ENCODE data around the gene MEF2C.

MEF2C gene

GRCh38 chr5:88670461-88670860 is 212.5 kb downstream of the MEF2C start:
- Mint-ChIP-seq H3K4me1 (peaks cover 31% of the 10 kb centered on the region), H3K27me3 (ENCODE audit: low read depth, poor library complexity) (peaks cover 100% of the 10 kb centered on the region), H3K27ac (no peak overlapping the region), H3K9me3 (no peaks in the 10 kb centered on the region), H3K36me3 (ENCODE audit: low read depth) (no peaks in the 10 kb centered on the region), H3K4me3 (no peak overlapping the region)
- TF ChIP-seq CTCF (IDR thresholded peaks at IDR 0.05): no peak
- DNase-seq: no peak

GRCh38 chr5:88669371-88670050 is 213.5 kb downstream of the MEF2C start:
- no peak for TF ChIP-seq CTCF (IDR thresholded peaks at IDR 0.05)
- Mint-ChIP-seq H3K36me3 (ENCODE audit: low read depth) (no peaks in the 10 kb centered on the region), H3K4me1 (peaks cover 26% of the 10 kb centered on the region), H3K27ac (no peak overlapping the region), H3K9me3 (no peaks in the 10 kb centered on the region), H3K27me3 (ENCODE audit: low read depth, poor library complexity) (peaks cover 100% of the 10 kb centered on the region), H3K4me3 (no peak overlapping the region)
- DNase-seq: no peak

DNA sequence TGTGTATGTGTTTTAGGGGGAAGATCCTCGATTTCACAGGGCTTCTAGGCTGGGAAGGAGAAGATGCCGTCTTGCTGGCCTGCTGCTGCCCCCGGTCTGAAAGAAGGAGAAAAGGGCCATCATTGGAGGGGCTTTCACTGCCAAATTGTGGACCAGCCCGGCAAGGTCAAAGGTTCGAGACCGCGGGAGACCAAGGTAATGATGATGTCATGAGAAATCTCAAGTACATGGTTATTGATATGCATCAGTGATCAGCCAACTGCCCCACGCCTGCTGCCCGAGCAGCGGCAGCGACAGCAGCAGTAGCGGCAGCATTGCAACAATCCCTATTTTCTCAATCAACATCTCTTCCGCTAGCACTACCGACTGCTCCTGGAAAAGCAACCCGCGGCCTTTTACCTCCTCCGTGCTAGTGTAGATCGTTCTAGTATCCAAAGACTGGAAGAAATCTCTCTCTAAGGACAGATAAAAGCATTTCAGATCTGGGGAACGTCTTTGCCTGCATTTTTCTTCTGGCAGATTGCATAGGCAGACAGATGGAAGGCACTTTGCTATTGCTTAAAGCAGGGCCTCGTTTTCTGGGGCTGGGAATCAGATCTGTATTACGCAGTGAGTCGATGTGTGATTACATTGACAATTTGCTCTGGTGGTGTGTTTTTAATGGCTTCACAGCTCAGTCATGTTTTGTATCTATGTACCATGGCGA is 215.3 kb downstream of the MEF2C start:
- Mint-ChIP-seq H3K4me1 (peaks cover 16% of the 10 kb centered on the region), H3K27me3 (ENCODE audit: low read depth, poor library complexity) (peaks cover 100% of the 10 kb centered on the region), H3K36me3 (ENCODE audit: low read depth) (no peaks in the 10 kb centered on the region), H3K9me3 (no peaks in the 10 kb centered on the region), H3K27ac (no peak overlapping the region), H3K4me3 (no peak overlapping the region)
- peak; percentile 16 for DNase-seq
- no peak for TF ChIP-seq CTCF (IDR thresholded peaks at IDR 0.05)
